Measurements from ENCODE around the gene TBC1D8. TPM values are rescaled to one million over a fixed set of nuclear protein-coding genes. Genes with fewer than 3 reads are reported as not detected.

Gene TBC1D8
- total RNA-seq, 4 donors from 2014 or later: 19.5 to 46.9 (median 24.8) TPM

GRCh38 chr2:100983684-100984310 lies 167.4 kb downstream of the TBC1D8 start:
- Histone ChIP-seq H3K27ac (peak overlapping the region in 1 of 4 donors; percentile 11), H3K36me3 (peaks cover 0 to 89% (median 0%) of the 10 kb centered on the region in 3 donors), H3K9me3 (no peaks in the 10 kb centered on the region), H3K4me1 (no peaks in the 10 kb centered on the region), H3K4me3 (no peak overlapping the region), H3K27me3 (no peaks in the 10 kb centered on the region)
- DNase-seq: no peak
- intact Hi-C loops (cut with DNase I): no loop called here
- no peak for TF ChIP-seq CTCF (IDR thresholded peaks at IDR 0.05)
- WGBS, 2 donors: 72 to 80% methylated on average over 11 of the region's 11 CpGs

GRCh38 chr2:100983201-100983600 lies 168.0 kb downstream of the TBC1D8 start:
- H3K36me3 ChIP-seq: peaks cover 0 to 89% (median 0%) of the 10 kb centered on the region in 3 donors
- H3K9me3 ChIP-seq: no peaks in the 10 kb centered on the region
- 83 to 100% methylated on average over 1 to 3 of the region's 12 CpGs for WGBS, 2 donors
- DNase-seq: no peak
- H3K27ac ChIP-seq: peak overlapping the region in 1 of 4 donors; percentile 11
- intact Hi-C loops (cut with DNase I): no loop called here
- no peak for TF ChIP-seq POLR2A (IDR thresholded peaks at IDR 0.05)
- TF ChIP-seq CTCF (IDR thresholded peaks at IDR 0.05): no peak
- H3K4me3 ChIP-seq: no peak overlapping the region
- H3K27me3 ChIP-seq: no peaks in the 10 kb centered on the region
- no peaks in the 10 kb centered on the region for H3K4me1 ChIP-seq

- intact Hi-C loops (cut with DNase I): no loop called here
- Histone ChIP-seq H3K36me3 (peaks cover 0 to 89% (median 0%) of the 10 kb centered on the region in 3 donors), H3K9me3 (no peaks in the 10 kb centered on the region), H3K4me1 (no peaks in the 10 kb centered on the region), H3K27me3 (no peaks in the 10 kb centered on the region), H3K4me3 (no peak overlapping the region), H3K27ac (no peak overlapping the region)
- 80 to 89% methylated on average over 3 to 6 of the region's 8 CpGs for WGBS, 2 donors
- DNase-seq: no peak
- no peak for TF ChIP-seq CTCF (IDR thresholded peaks at IDR 0.05)
- TF ChIP-seq POLR2A (IDR thresholded peaks at IDR 0.05): no peak
Measured at GRCh38 chr2:100982431-100982861, 168.7 kb downstream of the TBC1D8 start.

- no peak for DNase-seq
- H3K4me3 ChIP-seq: no peak overlapping the region
- intact Hi-C loops (cut with DNase I): no loop called here
- no peaks in the 10 kb centered on the region for H3K27me3 ChIP-seq
- no peaks in the 10 kb centered on the region for H3K4me1 ChIP-seq
- H3K27ac ChIP-seq: no peak overlapping the region
- no peak for TF ChIP-seq CTCF (IDR thresholded peaks at IDR 0.05)
- H3K9me3 ChIP-seq: no peaks in the 10 kb centered on the region
- H3K36me3 ChIP-seq: peaks cover 0 to 92% (median 0%) of the 10 kb centered on the region in 3 donors
- WGBS, 2 donors: 71 to 80% methylated on average over 1 to 2 of the region's 2 CpGs
Measured at GRCh38 chr2:100981011-100981410, 170.2 kb downstream of the TBC1D8 start.

GRCh38 chr2:100980046-100980445 lies 171.1 kb downstream of the TBC1D8 start:
- no peaks in the 10 kb centered on the region for H3K4me1 ChIP-seq
- peaks cover 0 to 93% (median 0%) of the 10 kb centered on the region in 3 donors for H3K36me3 ChIP-seq
- intact Hi-C loops (cut with DNase I): no loop called here
- H3K4me3 ChIP-seq: no peak overlapping the region
- DNase-seq: no peak
- TF ChIP-seq POLR2A (IDR thresholded peaks at IDR 0.05): no peak
- TF ChIP-seq CTCF (IDR thresholded peaks at IDR 0.05): no peak
- 92 to 93% methylated on average over 12 of the region's 12 CpGs for WGBS, 2 donors
- no peaks in the 10 kb centered on the region for H3K9me3 ChIP-seq
- no peak overlapping the region for H3K27ac ChIP-seq
- no peaks in the 10 kb centered on the region for H3K27me3 ChIP-seq

Data from esophagus squamous epithelium (tissue), 5 donors.